NAMALWA (cell line): ENCODE results near the gene PPP1R9B.
A peak's percentile ranks its signal among the peaks of the same experiment; 100 is the strongest.

Experiments
- DNase-seq: peaks from one replicate; pipeline ENCODE4 v3.0.0-alpha.2; 2015; ENCODE audit warnings: low spot score

The PPP1R9B gene

DNA sequence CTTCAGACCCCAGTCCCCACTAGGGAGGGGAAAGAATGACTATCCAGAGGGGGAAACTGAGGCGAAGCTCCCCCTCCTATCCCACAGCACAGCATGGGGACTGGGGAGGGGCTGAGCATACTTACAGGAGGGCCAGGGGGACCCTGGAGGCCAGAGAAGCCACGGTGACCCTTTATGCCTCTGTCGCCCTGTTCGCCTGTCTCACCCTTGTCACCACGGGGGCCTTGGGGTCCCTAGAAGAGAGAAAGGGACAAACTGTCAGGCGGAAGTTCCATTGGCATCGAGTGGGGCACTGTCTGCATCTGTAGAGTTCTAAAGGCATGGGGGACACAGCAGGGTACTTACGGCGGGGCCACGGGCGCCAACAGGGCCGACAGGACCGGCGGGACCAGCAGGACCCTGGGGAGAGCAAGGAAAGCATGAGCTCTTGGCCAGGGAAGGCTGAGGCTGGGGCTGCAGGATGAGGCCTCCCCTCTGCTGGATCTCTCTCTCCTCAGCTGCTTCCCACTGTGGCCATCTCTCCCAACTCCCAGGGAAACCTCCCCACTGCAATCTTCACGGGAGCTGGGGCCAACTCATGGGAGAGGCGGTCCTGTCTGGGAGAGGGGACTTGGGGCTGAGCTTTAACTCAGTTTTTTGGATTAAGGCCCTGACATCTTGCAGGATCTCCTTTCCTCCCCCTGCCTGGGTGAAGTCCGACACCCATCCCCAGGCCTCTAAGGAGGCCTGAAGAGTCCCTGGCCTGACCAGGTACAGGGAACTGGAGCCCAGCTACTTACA lies 37.5 kb upstream of the PPP1R9B start:
- no peak for DNase-seq

- no peak for DNase-seq
These were observed 36.9 kb upstream of the PPP1R9B start for GRCh38 chr17:50187394-50187725.

- no peak for DNase-seq
These were observed 36.4 kb upstream of the PPP1R9B start for GRCh38 chr17:50186661-50187393.

GRCh38 chr17:50185631-50186471 lies 35.4 kb upstream of the PPP1R9B start:
- no peak for DNase-seq

- DNase-seq, result no peak
These were observed 34.3 kb upstream of the PPP1R9B start for GRCh38 chr17:50184611-50185398.

GRCh38 chr17:50184064-50184463 lies 33.6 kb upstream of the PPP1R9B start:
- peak; percentile 43 for DNase-seq

DNA sequence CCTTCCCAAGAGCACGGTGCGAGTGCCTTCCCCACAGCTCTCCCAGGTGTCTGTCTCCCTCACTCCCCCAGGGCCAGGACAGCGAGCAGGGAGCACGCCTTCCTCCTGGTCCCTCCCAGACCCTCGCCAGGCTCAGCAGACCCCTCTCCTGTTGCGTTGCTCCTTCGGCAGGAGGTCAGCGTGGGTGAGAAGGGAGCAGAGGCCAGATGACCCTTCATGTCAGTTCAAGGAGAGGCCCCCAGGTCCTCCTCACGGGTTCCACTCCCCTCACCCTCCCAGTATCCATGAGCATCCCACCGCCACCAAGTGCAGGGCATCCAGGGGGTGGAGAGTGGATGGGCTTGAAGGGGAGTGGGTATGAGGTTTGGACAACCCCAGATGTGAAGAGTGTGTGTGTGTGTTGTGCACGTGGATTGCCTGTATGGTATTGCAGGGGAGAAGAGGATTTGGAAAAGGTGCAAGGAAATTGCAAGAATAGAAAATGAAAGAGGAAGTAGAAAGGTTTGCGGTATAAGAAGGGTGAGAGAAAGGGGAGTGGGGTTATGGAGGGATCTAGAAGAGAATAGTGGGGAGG lies 33.0 kb upstream of the PPP1R9B start:
- DNase-seq, result peak; percentile 59

DNA sequence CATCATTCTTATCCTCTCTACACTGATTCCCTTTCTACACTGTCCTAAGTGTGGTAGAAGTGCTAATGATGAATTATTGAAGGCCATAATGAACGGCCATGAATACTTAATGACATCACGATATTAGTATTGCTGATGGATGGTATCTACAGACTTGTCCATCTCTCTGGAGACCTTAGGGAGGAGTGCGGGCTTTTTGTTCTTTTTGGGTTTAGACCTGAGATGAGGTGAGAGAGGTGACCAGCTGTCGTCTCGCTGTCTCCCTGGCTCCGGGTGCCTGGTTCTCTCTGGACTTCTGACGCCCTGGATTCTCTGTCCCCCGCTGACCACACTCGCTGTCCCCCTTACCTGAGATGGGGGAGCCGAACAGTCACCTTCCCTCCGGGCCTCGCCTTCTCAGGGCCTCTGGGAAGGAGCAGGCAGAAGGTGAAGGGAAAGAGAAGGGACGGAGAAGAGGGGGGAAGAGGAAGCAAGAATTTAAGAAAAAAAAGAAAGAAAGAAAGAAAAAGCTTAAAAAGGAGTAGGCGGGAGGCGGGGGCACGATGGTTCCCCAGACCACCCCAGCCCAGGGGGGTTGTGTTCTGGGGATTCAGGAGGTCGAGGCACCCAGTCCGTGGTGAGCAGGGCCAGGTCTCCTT lies 32.4 kb upstream of the PPP1R9B start:
- DNase-seq, result no peak

DNA sequence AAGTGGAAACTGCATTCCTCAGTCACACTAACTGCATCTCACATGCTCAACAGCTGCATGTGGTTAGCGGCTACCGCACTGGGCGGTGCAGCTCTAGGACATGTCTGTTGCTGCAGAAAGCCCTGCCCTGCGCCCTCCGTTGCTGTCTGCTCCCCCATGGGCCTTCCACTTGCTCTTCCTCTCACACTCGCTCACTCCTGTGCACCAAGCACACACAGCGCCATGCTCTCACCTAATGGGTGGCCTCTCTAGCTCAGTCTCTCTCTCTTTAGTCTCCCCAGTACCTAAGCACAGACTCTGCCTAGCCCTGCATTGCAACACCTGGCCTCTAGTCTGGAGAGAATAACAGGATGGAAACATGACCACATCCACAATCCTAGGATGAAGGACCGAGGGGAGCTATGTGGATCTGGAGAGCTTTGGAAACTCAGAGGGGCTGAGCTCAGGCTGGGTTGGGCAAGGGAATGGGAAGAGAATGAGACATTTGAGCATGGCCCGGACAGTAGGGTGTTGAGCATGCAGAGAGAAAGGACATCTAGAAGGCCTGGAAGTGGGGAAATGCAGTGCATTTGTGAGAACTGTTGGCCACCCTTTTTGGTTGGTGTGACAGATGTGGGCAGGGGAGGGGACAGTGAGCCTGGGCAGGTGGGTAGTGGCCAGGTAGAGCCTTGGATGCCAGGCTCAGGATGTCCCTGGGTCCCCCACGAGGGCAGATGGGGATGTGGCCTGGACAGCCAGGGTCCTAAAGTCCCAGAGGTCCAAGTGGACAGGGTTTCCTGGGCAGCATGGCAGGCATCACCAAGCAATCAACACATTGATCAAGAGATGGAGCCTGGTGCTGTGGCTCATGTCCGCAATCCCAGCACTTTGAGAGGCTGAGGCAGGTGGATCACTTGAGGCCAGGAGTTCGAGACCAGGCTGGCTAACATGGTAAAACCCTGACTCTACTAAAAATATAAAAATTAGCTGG lies 31.4 kb upstream of the PPP1R9B start:
- DNase-seq, result no peak

DNA sequence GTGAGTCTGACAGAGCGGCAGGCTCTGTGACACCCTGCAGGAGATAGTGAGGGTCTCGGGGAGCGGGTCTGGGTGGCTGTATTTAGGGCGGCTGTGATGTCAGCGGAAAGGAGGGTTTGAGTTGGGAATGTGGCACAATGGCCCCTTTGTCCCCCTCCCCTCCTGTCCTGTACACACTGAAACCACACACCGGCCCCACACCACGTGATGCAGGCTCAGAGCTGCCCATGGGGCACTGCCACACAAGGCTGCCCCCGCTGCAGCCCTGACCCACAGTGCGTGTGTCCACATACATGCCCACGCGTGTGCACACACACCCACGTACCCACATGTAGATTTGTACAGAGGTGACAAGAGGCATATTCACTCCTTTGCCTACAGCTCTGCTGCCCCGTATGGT lies 30.7 kb upstream of the PPP1R9B start:
- no peak for DNase-seq

DNA sequence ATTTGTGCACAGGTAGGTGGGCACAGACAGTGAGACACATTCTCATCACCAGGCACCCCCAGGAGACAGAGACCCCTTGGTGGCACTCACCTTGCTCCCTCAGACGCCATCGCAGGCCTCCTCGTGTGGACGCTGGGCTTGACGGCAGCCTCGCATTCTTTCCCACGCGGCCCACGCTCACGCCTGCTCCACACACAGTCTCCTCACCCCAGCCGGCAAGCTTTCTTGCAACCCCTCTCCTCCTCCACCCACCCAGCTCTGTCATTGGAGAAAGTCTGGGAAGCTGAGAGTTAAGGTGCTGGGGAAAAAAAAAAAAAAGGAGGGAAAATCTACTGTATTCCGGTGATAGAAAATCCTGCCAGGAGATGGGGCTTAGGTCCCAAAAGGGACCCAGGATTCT lies 30.1 kb upstream of the PPP1R9B start:
- no peak for DNase-seq

DNA sequence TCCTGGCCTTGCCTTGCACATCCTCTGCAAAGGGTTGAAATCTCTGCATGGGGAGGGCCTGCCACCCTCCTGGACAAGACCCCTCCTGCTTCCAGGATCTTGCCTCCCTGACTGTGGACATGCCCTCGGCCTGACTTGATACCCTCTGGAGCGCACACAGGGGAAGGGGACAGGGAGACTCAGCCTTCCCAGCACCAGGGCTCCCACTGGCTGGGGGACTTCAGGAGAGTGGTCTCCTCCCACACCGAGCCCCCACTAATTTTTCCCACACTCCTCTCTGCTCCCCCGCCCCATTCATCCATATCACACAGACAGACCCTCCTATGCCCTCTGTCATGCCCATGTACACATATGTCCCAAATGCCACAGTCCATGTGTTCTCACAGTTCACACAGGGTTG lies 29.6 kb upstream of the PPP1R9B start:
- no peak for DNase-seq

DNA sequence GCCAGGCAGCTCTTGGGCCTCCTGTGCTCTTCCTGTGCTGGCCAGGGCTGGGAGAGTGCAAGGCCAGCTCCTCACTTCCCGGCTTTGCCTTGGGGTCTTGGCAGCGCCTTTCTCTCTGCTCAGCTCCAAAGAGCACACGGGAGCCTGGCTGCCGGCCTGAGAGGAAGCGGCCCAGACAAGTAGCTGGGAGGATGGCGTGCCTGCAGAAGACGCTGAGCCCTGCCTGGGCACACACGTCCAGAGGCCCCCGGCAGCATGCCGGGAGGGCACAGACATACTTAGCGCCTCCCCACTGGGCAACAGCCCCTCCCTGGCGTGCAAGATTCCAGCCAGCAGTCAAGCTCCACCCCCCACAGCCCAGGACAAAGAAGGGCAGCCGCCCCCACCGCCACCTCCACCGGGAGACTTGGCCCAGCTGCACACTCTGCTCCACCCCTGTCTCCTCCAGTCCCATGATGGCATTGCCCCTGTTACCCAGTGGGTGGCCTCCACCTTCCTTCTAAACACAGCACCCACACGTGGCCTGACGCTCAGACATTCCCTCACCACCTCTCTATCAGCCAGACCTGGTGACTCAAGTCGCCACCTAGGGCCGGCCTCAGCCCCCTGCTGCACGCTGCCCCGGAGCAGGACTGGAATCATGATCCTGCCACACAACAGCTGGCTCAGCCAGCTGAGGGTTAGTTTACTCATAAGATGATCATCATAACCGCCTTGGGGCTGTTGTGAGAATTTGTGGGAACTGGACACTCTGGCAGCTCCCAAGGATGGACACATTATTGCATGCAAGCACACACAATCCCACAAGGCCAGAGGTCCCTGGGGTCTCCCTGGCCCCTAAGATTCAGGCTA lies 27.7 kb upstream of the PPP1R9B start:
- peak; percentile 77 for DNase-seq

DNA sequence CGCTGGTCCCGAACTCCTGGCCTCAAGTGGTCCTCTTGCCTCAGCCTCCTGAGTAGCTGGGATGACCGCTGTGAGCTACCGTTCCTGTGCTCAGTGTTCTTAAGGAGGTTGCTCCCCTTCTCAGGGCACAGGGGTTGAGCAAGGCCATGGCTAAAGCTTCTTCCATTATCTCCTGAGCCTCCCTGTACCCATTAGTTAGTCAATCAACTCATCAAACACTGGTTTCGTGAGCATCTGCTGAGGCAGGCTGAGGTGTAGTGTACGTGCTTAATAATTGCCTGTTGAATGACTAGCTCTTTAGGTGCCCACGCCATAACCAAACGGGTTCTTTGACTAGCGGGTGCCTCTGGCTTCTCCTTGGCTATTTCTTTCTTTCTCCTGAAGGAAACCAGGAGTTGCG lies 27.0 kb upstream of the PPP1R9B start:
- no peak for DNase-seq

DNA sequence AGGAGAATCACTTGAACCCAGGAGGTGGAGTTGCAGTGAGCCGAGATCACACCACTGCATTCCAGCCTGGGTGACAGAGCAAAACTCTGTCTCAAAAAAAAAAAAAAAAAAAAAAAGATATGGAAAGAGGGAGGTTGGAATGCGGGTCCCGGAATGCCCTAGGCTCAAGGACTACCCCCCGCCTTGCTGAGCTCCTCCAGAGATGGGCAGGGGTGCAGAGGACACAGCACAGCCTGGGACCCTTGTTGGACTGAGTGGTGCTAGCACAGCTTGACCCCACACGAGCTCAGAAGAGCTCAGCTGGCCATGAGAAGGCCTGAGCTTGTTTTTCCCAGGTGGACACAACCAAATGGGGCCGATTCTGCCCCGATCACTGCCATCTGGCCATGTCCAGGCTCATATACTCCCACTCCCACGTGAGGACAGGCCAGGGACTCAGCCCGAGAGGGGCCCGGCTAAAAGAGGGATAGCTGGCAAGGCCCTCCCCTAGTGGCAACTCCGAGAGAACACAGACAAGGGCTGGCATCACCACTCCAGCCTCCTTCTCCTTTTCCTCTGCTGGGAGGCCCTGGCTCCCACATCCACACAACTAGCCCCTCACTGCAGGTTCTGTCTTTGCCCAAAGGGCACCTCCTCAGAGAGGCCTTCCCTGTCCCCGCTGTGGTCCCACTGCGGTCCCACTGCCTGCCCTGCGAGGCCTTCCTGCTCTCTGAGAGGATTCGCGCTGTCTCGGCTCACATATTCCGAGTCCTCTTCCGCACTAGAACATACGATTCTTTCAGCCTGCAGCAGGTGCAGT lies 26.3 kb upstream of the PPP1R9B start:
- no peak for DNase-seq

DNA sequence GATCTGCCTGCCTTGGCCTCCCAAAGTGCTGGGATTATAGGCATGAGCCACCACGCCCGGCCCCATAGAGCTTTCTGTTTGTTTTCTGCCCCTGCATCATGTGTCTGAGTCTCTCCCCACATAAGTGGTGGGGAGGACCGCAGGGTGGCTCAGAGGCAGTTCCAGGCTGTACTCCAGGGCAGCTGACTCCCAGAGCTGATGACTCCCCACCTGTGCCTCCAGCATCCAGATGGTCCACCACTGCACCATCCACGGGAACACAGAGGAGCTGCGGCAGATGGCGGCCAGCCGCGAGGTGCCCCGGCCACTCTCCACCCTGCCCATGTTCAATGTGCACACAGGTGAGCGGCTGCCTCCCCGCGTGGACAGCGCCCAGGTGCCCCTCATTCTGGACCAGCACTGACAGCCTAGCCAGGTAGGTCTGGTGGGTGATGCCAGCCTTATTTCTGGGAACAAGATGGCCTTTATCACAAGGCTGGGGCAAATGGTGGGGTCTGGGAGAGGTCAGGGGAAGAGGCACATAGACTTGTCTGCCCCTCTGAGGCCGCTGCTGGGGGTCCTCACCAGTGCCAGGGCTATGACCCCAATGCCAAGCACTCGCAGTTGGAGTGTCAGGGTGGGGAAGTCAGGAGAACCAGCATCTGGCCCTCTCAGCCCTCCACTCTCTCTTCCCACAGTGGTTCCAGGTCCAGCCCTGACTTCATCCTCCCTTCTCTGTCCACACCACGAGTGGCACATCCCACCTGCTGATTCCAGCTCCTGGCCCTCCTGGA lies 24.7 kb upstream of the PPP1R9B start:
- DNase-seq, result no peak

DNA sequence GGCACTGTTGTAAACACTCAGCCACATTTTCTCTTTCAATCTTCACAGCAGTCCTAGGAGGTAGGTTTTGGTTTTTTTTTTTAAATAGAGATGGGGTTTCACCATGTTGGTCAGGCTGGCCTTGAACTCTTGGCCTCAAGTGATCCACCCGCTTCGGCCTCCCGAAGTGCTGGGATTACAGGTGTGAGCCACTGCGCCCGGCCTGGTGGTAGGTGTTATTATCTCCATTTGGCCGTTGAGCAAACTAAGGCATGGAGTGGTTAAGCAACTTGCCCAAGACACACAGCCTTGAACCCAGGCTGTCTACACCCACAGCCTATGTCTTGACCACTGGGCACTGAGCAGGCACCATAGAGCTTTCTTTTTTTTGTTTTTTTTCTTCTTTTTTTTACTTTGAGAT lies 24.0 kb upstream of the PPP1R9B start:
- DNase-seq, result no peak
